GM21515 (cell line): ENCODE measurements around the gene KRTAP5-8.
"Not testable (repeated sequence)": the region's sequence is repeated elsewhere in the genome, so short reads cannot be mapped to it uniquely, and the experiment has no call there.

Experiments
- ATAC-seq: cut with Tn5 transposase; IDR thresholded peaks from one replicate; pipeline ENCODE4 v1.9.1; 2021; ENCODE audit not compliant: unreplicated experiment

KRTAP5-8 gene

GRCh38 chr11:71542879-71543777, 5.3 kb downstream of the KRTAP5-8 start:
- ATAC-seq, result no peak

GRCh38 chr11:71543866-71544265, 6.0 kb downstream of the KRTAP5-8 start:
- no peak for ATAC-seq

GRCh38 chr11:71544525-71545214, 6.8 kb downstream of the KRTAP5-8 start:
- ATAC-seq, result no peak

GRCh38 chr11:71545405-71545966, 7.7 kb downstream of the KRTAP5-8 start:
- no peak for ATAC-seq

DNA sequence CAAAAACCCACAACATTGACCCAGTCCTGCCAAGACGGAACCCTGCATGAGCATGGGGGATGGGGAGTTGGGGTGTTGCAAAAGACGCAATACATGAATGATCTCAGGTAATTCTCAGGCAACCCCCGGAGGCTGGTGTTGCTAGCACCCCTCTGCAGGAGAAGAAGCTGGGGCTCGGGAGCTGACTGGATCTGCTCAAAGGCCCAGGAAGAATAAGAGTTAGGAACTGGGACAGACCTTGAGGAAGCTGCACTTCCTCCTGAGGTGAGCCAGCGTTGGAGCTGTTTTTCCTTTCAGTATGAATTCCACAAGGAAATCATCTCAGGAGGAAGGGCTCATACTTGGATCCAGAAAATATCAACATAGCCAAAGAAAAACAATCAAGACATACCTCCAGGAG, 10.3 kb downstream of the KRTAP5-8 start, which contains the start of gene KRTAP5-9:
TSS of gene KRTAP5-9 (plus strand) at position 301 of the 400 bp plus-strand sequence. CDS start 238 bp downstream, outside the sequence.
- ATAC-seq, result no peak

DNA sequence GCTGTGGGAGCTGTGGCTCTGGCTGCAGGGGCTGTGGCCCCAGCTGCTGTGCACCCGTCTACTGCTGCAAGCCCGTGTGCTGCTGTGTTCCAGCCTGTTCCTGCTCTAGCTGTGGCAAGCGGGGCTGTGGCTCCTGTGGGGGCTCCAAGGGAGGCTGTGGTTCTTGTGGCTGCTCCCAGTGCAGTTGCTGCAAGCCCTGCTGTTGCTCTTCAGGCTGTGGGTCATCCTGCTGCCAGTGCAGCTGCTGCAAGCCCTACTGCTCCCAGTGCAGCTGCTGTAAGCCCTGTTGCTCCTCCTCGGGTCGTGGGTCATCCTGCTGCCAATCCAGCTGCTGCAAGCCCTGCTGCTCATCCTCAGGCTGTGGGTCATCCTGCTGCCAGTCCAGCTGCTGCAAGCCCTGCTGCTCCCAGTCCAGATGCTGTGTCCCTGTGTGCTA, 10.9 kb downstream of the KRTAP5-8 start:
- no peak for ATAC-seq

GRCh38 chr11:71551711-71552110, 13.9 kb downstream of the KRTAP5-8 start:
- ATAC-seq, result no peak

DNA sequence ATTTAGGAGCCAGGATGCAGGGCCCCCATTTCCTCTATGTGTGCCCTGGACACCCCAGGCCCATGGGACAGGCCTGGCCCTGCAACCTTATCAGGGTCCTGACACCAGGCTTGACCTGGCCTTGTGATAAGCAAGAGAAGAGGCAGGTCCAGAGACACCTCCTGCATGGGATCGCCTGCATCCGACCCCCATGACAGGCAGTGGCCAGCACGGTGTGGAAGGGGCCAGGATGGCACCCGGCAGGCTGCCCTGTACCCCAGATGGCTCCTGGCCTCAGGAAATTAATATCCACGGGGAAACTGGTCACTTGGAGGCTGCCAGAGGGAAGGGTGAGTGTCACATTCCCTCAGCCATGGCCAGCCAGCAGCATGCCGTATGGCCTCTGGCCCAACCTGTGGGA, 17.2 kb downstream of the KRTAP5-8 start:
- no peak for ATAC-seq

GRCh38 chr11:71555508-71555907, 17.7 kb downstream of the KRTAP5-8 start:
- no peak for ATAC-seq

- ATAC-seq, result no peak
Observed at GRCh38 chr11:71556018-71556417, 18.2 kb downstream of the KRTAP5-8 start.

GRCh38 chr11:71557257-71557656, 19.4 kb downstream of the KRTAP5-8 start:
- ATAC-seq, result no peak

- no peak for ATAC-seq
Observed at GRCh38 chr11:71558996-71559395, 21.2 kb downstream of the KRTAP5-8 start.

DNA sequence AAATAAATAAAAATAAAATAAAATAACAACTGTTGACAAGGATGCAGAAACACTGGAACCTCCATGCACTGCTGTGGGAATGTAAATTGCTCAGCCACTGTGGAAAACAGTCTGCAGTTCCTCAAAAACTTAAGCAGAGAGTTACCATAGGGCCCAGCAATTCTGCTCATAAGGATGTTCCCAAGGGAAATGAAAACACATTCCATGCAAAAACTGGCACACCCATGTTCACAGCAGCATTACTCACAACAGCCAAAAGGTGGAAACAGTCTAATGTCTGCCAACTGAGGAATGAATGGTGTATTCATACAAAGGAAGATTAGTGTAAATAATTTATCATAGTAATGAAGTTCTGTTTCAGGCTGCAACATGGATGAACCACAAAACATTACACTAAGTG, 24.3 kb downstream of the KRTAP5-8 start:
- ATAC-seq, result no peak

DNA sequence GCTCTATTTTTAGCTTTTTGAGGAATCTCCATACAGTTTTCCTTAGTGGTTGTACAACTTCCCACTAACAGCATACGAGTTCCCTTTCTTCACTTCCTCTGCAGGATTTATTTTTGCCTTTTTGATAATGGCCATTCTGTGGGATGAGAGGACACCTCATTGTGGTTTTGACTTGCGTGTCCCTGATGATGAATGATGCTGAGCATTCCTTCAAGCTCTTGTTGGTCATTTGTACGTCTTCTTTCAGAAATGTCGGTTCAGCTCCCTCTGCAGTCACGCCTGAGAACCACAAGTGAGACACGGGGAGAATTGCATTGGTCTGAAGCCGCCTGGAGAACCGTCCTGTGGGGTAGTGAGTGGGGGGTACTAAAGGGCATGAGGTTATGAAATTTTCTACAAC, 25.6 kb downstream of the KRTAP5-8 start:
- no peak for ATAC-seq

GRCh38 chr11:71564430-71564829, 26.6 kb downstream of the KRTAP5-8 start:
- ATAC-seq, result no peak

DNA sequence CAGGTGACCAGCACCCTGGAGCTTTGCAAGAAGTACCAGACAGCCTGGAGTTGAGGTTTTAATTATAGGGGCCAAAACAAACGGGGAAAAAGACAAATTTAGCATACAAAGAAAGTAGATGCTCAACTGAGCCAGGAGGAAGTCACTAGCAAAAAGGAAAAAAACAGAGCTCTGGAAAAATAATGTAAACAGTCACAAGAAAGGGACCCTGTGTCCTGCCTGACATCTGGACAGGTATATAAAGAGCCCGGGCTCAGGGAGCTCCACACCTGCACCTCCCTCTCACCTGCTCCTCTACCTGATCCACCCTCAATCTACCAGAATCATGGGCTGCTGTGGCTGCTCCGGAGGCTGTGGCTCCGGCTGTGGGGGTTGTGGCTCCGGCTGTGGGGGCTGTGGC, 27.4 kb downstream of the KRTAP5-8 start, which contains the start of gene KRTAP5-10:
TSS of gene KRTAP5-10 (plus strand) at position 301 of the 400 bp plus-strand sequence. CDS start at position 326, 25 bp downstream.
- no peak for ATAC-seq

- no peak for ATAC-seq
Observed at GRCh38 chr11:71566081-71566620, 28.3 kb downstream of the KRTAP5-8 start.

DNA sequence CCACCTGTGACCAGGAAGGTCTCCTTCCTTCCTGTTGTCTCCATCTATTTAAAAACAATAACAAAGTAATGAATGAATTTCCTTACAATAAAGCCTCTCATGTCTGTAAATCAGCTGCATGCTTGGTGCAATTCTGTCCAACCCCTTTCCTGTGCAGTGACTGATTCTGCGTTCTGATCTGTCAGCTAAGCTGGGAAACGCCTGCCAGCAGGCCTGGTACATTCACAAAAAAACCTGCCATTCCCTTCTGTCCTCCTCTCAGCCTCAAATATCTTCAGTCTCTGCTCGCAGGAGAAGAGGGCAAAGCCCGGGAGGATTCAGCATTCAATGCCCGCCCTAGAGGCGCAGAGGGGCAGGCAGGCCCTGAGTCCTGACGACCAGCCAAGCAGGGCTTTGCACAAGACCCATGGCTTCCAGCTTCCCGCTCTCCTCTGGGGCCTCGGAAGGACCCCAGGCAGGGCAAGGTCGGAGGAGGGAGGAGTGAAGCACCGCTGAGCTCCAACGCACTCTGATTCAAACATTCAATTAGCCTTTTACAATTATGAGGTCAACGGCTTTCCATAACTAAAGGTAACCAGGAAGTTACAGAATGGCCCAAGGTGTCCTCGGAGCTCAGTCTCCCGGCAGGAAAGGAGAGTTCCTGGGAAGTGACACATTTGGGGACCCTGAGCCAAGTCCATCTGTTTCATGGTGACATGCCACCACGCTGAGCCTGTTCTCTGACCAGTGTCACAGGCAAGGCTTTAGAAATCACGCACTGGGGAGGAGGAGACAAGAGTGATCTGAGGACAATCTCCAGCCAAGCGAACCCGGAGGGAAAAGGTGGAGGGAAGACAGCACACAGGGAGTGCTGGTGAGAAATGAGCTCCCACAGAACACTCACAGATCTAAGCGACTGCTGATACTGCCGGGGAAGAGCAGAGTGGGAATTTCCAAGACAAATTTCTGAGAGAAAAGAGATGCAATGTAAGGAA, 29.1 kb downstream of the KRTAP5-8 start:
- ATAC-seq, result not testable (repeated sequence)

DNA sequence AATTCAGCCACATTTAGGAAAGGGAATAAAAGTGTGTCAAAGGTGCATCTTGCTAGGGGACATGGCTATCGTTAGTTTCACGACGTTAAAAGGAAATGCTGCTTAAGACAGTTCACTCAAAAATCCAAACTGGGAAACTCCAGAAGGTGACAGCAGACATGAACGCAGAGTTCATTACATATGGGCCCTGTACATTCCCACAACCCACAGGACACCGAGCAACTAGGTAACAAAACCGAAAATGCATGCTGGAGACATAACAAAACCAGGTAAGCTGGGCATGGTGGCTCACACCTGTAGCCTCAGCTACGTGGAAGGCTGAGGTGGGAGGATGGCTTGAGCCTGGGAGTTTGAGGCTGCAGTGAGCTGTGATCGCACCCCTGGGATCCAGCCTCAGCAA, 29.8 kb downstream of the KRTAP5-8 start:
- ATAC-seq, result not testable (repeated sequence)

GRCh38 chr11:71568704-71569349, 31.0 kb downstream of the KRTAP5-8 start:
- ATAC-seq, result no peak
